ENCODE results near the gene IFNGR2. TPM values are rescaled to one million over a fixed set of nuclear protein-coding genes. Genes with fewer than 3 reads are reported as not detected.
"Not testable (repeated sequence)": the region's sequence is repeated elsewhere in the genome, so short reads cannot be mapped to it uniquely, and the experiment has no call there.

The IFNGR2 gene
- total RNA-seq, 1 experiment from 2014 or later = 37.8 TPM

- no peaks in the 10 kb centered on the region for H3K27me3 ChIP-seq (ENCODE audit: control insufficient read depth, insufficient read depth, low read length)
- H3K36me3 ChIP-seq (replicated peaks; ENCODE audit: control insufficient read depth, insufficient read depth, low read length) = peaks cover 17% of the 10 kb centered on the region
- no peak overlapping the region for H3K4me3 ChIP-seq (ENCODE audit: insufficient read depth, low read depth, low read length)
- no peak for DNase-seq
Observed at GRCh38 chr21:33427051-33427450, 23.8 kb downstream of the IFNGR2 start.

GRCh38 chr21:33428669-33429068, 25.5 kb downstream of the IFNGR2 start:
- no peak for DNase-seq
- Histone ChIP-seq H3K36me3 (replicated peaks; ENCODE audit: control insufficient read depth, insufficient read depth, low read length) (peaks cover 28% of the 10 kb centered on the region), H3K27me3 (ENCODE audit: control insufficient read depth, insufficient read depth, low read length) (no peaks in the 10 kb centered on the region), H3K4me3 (ENCODE audit: insufficient read depth, low read depth, low read length) (no peak overlapping the region)

DNA sequence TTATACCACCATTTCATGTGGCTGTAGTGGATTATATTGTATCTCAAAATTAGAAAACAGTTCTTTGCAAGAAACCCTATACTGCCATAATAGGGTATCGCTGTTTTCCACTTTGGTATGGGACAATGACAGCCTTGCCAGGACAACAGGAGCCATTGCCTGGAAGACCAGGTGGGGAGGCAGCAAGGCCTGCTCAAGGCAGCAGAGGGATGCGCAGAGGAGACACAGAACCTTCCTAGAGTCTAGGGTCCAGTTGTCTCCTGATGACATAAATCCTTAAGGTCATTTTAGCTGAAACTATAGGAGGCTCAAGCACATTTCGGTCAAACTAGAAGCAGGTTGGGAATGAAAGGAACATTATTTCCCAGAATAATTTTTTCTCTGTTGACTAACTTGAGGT, 27.6 kb downstream of the IFNGR2 start:
- no peak overlapping the region for H3K4me3 ChIP-seq (ENCODE audit: insufficient read depth, low read depth, low read length)
- H3K36me3 ChIP-seq (replicated peaks; ENCODE audit: control insufficient read depth, insufficient read depth, low read length) = peaks cover 30% of the 10 kb centered on the region
- no peak for DNase-seq
- no peaks in the 10 kb centered on the region for H3K27me3 ChIP-seq (ENCODE audit: control insufficient read depth, insufficient read depth, low read length)

- Histone ChIP-seq H3K4me3 (ENCODE audit: insufficient read depth, low read depth, low read length) (no peak overlapping the region), H3K27me3 (ENCODE audit: control insufficient read depth, insufficient read depth, low read length) (no peaks in the 10 kb centered on the region), H3K36me3 (replicated peaks; ENCODE audit: control insufficient read depth, insufficient read depth, low read length) (peaks cover 34% of the 10 kb centered on the region)
- DNase-seq = no peak
Observed at GRCh38 chr21:33432496-33432895, 29.3 kb downstream of the IFNGR2 start.

GRCh38 chr21:33433001-33433400, 29.8 kb downstream of the IFNGR2 start:
- no peak for DNase-seq
- peaks cover 36% of the 10 kb centered on the region for H3K36me3 ChIP-seq (replicated peaks; ENCODE audit: control insufficient read depth, insufficient read depth, low read length)
- H3K27me3 ChIP-seq (ENCODE audit: control insufficient read depth, insufficient read depth, low read length) = no peaks in the 10 kb centered on the region
- no peak overlapping the region for H3K4me3 ChIP-seq (ENCODE audit: insufficient read depth, low read depth, low read length)

DNA sequence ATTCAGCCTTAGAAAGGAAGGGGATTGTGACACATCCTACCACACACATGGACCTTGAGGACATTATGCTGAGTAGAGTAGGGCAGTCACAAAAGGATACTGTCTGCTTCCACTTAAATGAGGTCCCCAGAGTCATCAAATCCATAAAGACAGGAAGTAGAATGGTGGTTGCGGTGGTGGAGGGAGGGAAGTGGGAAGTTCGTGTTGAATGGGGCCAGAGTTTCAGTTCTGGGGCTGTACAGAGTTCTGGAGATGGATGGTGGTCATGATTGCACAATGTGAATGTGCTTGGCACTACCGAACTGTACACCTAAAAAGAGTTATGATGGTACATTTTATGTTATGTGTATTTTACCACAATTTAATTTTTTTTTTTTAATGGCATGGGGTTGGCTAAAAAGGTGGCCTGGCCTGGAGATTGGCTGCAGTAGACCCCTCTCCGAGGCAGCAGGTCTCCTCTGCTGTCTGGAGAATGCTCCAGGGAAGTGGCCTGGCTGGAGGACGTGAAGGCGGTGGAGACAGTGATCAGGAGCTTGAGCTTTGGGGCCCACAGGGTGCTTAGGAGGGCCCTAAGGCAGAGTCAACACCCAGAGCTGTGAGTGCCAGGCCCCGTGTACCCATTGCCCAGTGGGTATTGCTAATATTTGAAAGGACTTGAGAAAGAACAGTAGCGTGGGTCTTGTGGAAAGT, 30.4 kb downstream of the IFNGR2 start:
- no peaks in the 10 kb centered on the region for H3K27me3 ChIP-seq (ENCODE audit: control insufficient read depth, insufficient read depth, low read length)
- peaks cover 34% of the 10 kb centered on the region for H3K36me3 ChIP-seq (replicated peaks; ENCODE audit: control insufficient read depth, insufficient read depth, low read length)

GRCh38 chr21:33434770-33435360, 31.7 kb downstream of the IFNGR2 start:
- no peak overlapping the region for H3K4me3 ChIP-seq (ENCODE audit: insufficient read depth, low read depth, low read length)
- H3K36me3 ChIP-seq (replicated peaks; ENCODE audit: control insufficient read depth, insufficient read depth, low read length) = peaks cover 29% of the 10 kb centered on the region
- no peak for DNase-seq
- H3K27me3 ChIP-seq (ENCODE audit: control insufficient read depth, insufficient read depth, low read length) = no peaks in the 10 kb centered on the region

More for the DNA sequence above, 30.4 kb downstream of the IFNGR2 start:
- DNase-seq = no peak
- no peak overlapping the region for H3K4me3 ChIP-seq (ENCODE audit: insufficient read depth, low read depth, low read length)

GRCh38 chr21:33437140-33437539, 33.9 kb downstream of the IFNGR2 start:
- Histone ChIP-seq H3K4me3 (ENCODE audit: insufficient read depth, low read depth, low read length) (no peak overlapping the region), H3K27me3 (ENCODE audit: control insufficient read depth, insufficient read depth, low read length) (no peaks in the 10 kb centered on the region), H3K36me3 (replicated peaks; ENCODE audit: control insufficient read depth, insufficient read depth, low read length) (peaks cover 29% of the 10 kb centered on the region)
- no peak for DNase-seq

- H3K4me3 ChIP-seq (ENCODE audit: insufficient read depth, low read depth, low read length) = no peak overlapping the region
Observed at GRCh38 chr21:33441489-33442477, 38.6 kb downstream of the IFNGR2 start.

GRCh38 chr21:33443194-33443593, 40.0 kb downstream of the IFNGR2 start:
- no peaks in the 10 kb centered on the region for H3K27me3 ChIP-seq (ENCODE audit: control insufficient read depth, insufficient read depth, low read length)
- H3K4me3 ChIP-seq (ENCODE audit: insufficient read depth, low read depth, low read length) = no peak overlapping the region
- DNase-seq = no peak
- H3K36me3 ChIP-seq (replicated peaks; ENCODE audit: control insufficient read depth, insufficient read depth, low read length) = peaks cover 2% of the 10 kb centered on the region

More at GRCh38 chr21:33441489-33442477, 38.6 kb downstream of the IFNGR2 start:
- H3K36me3 ChIP-seq (replicated peaks; ENCODE audit: control insufficient read depth, insufficient read depth, low read length) = peaks cover 7% of the 10 kb centered on the region
- no peak for DNase-seq
- no peaks in the 10 kb centered on the region for H3K27me3 ChIP-seq (ENCODE audit: control insufficient read depth, insufficient read depth, low read length)

- H3K27me3 ChIP-seq (ENCODE audit: control insufficient read depth, insufficient read depth, low read length) = no peaks in the 10 kb centered on the region
- no peaks in the 10 kb centered on the region for H3K36me3 ChIP-seq (replicated peaks; ENCODE audit: control insufficient read depth, insufficient read depth, low read length)
- no peak for DNase-seq
- no peak overlapping the region for H3K4me3 ChIP-seq (ENCODE audit: insufficient read depth, low read depth, low read length)
Observed at GRCh38 chr21:33444499-33444898, 41.3 kb downstream of the IFNGR2 start.

DNA sequence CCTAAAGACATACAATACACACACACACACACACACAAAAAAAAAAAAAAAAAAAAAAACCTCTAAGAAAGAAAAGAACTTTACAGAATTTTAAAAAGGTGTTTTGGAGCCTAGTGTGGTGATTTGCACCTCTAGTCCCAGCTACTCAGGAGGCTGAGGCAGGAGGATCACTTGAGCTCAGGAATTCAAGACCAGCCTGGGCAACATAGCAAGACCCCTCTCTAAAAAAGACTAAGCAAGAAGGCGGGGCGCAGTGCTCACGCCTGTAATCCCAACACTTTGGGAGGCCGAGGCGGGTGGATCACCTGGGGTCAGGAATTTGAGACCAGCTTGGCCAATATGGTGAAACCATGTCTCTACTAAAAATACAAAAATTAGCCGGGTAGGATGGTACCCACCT, 43.4 kb downstream of the IFNGR2 start:
- H3K27me3 ChIP-seq (ENCODE audit: control insufficient read depth, insufficient read depth, low read length); DNase-seq; H3K4me3 ChIP-seq (ENCODE audit: insufficient read depth, low read depth, low read length); H3K36me3 ChIP-seq (replicated peaks; ENCODE audit: control insufficient read depth, insufficient read depth, low read length): not testable (repeated sequence)

DNA sequence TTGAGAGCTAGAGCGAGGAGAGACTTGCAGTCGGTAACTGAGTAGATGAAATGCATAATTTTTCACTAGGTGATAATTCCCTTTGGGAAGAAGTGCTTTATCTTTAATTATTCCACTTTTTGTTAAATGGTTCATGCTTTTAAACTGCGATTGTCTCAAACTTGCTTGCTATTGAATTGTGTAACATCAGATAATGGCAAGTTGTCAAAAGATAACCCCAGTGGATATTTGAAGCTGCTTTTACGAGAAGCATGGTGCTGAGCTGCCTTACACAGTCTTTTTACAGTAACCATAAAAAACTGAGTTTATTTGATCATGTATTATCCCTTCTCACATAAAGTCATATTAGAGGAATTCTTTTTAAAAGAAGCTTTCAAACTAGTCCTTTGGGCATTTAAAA, 46.4 kb downstream of the IFNGR2 start:
- no peaks in the 10 kb centered on the region for H3K27me3 ChIP-seq (ENCODE audit: control insufficient read depth, insufficient read depth, low read length)
- H3K4me3 ChIP-seq (ENCODE audit: insufficient read depth, low read depth, low read length) = no peak overlapping the region
- DNase-seq = no peak
- H3K36me3 ChIP-seq (replicated peaks; ENCODE audit: control insufficient read depth, insufficient read depth, low read length) = no peaks in the 10 kb centered on the region

DNA sequence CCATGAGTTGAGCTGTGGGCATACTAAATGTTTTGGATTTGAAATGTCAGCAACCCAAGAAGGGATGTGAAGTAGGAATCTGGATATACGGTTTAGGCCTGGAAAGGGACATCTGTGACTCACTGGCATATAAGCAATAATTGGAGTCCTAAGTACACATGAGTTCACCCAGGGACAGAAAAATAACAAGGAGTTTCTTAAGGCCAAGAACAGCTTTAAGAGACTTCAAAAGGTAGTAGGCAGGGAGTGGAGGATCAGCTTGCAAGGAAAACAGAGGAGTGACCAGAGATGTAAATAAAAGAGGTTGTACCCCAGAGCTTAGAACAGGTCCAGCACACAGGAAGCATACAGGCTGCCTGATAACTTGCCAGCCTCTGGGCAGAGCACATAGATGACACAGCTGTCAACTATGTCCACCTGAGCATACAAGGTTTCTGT, 48.4 kb downstream of the IFNGR2 start:
- no peak overlapping the region for H3K4me3 ChIP-seq (ENCODE audit: insufficient read depth, low read depth, low read length)
- H3K27me3 ChIP-seq (ENCODE audit: control insufficient read depth, insufficient read depth, low read length) = no peaks in the 10 kb centered on the region
- H3K36me3 ChIP-seq (replicated peaks; ENCODE audit: control insufficient read depth, insufficient read depth, low read length) = no peaks in the 10 kb centered on the region
- no peak for DNase-seq
